Activated CD4-positive, alpha-beta T cell treated with anti-CD3 and anti-CD28 coated beads for 1 hour (primary cell): ENCODE results near the gene SREBF2.

Experiments used
- DNase-seq: peaks from one replicate; pipeline ENCODE4 v3.0.0-alpha.2; 2020

Gene SREBF2

GRCh38 chr22:41923595-41924276, 90.8 kb downstream of the SREBF2 start:
- DNase-seq, result no peak

- peak; percentile 64 for DNase-seq
Observed at GRCh38 chr22:41925783-41926460, 93.0 kb downstream of the SREBF2 start.

GRCh38 chr22:41927813-41928212, 94.9 kb downstream of the SREBF2 start:
- no peak for DNase-seq

- DNase-seq, result no peak
Observed at GRCh38 chr22:41928593-41929417, 95.9 kb downstream of the SREBF2 start.

GRCh38 chr22:41929418-41929810, 96.5 kb downstream of the SREBF2 start:
- no peak for DNase-seq

- DNase-seq, result no peak
Observed at GRCh38 chr22:41931701-41932269, 98.9 kb downstream of the SREBF2 start.

GRCh38 chr22:41932353-41932752, 99.4 kb downstream of the SREBF2 start:
- no peak for DNase-seq

- DNase-seq, result no peak
Observed at GRCh38 chr22:41933411-41934177, 100.7 kb downstream of the SREBF2 start.

GRCh38 chr22:41934284-41935014, 101.5 kb downstream of the SREBF2 start:
- DNase-seq, result no peak

GRCh38 chr22:41935015-41935351, 102.1 kb downstream of the SREBF2 start:
- no peak for DNase-seq

- DNase-seq, result no peak
Observed at GRCh38 chr22:41935509-41935908, 102.6 kb downstream of the SREBF2 start.

GRCh38 chr22:41936894-41937169, 103.9 kb downstream of the SREBF2 start:
- no peak for DNase-seq

- DNase-seq, result peak; percentile 92
Observed at GRCh38 chr22:41939981-41940831, 107.3 kb downstream of the SREBF2 start.

- peak; percentile 79 for DNase-seq
Observed at GRCh38 chr22:41940832-41941765, 108.2 kb downstream of the SREBF2 start.

- no peak for DNase-seq
Observed at GRCh38 chr22:41943661-41944209, 110.8 kb downstream of the SREBF2 start.

GRCh38 chr22:41946629-41947423, 113.9 kb downstream of the SREBF2 start, which contains the start of gene CENPM:
CENPM (minus strand) TSS chr22:41947152; CDS start chr22:41947076, 76 bp downstream.
- peak; percentile 76 for DNase-seq

GRCh38 chr22:41947424-41948080, 114.6 kb downstream of the SREBF2 start:
- DNase-seq, result no peak

- no peak for DNase-seq
Observed at GRCh38 chr22:41948142-41948541, 115.2 kb downstream of the SREBF2 start.
